ENCODE results near the gene ME1. TPM values are rescaled to one million over a fixed set of nuclear protein-coding genes. Genes with fewer than 3 reads are reported as not detected.

Gene ME1
- total and polyA plus RNA-seq, 8 donors = 5.2 to 31.7 (median 12.7) TPM

- TF ChIP-seq POLR2AphosphoS5 (IDR thresholded peaks at IDR 0.05) (no peak), EP300 (IDR thresholded peaks at IDR 0.05) (no peak), POLR2A (IDR thresholded peaks at IDR 0.05) (no peak), CTCF (IDR thresholded peaks at IDR 0.05) (no peak)
- 89 to 100% (median 98%) methylated on average over 2 of the region's 2 CpGs for WGBS, 5 donors
- no peak for DNase-seq
- Histone ChIP-seq H3K27ac (no peak overlapping the region), H3K9me3 (no peaks in the 10 kb centered on the region), H3K4me3 (no peak overlapping the region), H3K4me1 (peaks cover 0 to 10% (median 3%) of the 10 kb centered on the region in 4 donors), H3K36me3 (peaks cover 33 to 91% (median 79%) of the 10 kb centered on the region in 4 donors), H3K27me3 (no peaks in the 10 kb centered on the region)
- intact Hi-C loops (cut with DNase I; ENCODE audit: low total_unique reads) = loop anchor here (10.0 kb wide), 1 partner anchor 110 kb away; no protein-coding TSS in a partner anchor
Observed at GRCh38 chr6:83185096-83185495, 245.8 kb downstream of the ME1 start.

GRCh38 chr6:83183082-83183828 is 247.6 kb downstream of the ME1 start:
- Histone ChIP-seq H3K36me3 (peaks cover 33 to 100% (median 86%) of the 10 kb centered on the region in 4 donors), H3K27ac (no peak overlapping the region), H3K4me1 (peaks cover 0 to under 1% (median 0%) of the 10 kb centered on the region in 4 donors), H3K27me3 (no peaks in the 10 kb centered on the region), H3K9me3 (no peaks in the 10 kb centered on the region), H3K4me3 (no peak overlapping the region)
- no peak for DNase-seq
- 68 to 81% (median 76%) methylated on average over 9 of the region's 9 CpGs for WGBS, 5 donors
- intact Hi-C loops (cut with DNase I; ENCODE audit: low total_unique reads) = loop anchor here (10.0 kb wide), 1 partner anchor 108 kb away; no protein-coding TSS in a partner anchor
- TF ChIP-seq EP300 (IDR thresholded peaks at IDR 0.05) (no peak), POLR2AphosphoS5 (IDR thresholded peaks at IDR 0.05) (no peak), POLR2A (IDR thresholded peaks at IDR 0.05) (no peak), CTCF (IDR thresholded peaks at IDR 0.05) (no peak)

DNA sequence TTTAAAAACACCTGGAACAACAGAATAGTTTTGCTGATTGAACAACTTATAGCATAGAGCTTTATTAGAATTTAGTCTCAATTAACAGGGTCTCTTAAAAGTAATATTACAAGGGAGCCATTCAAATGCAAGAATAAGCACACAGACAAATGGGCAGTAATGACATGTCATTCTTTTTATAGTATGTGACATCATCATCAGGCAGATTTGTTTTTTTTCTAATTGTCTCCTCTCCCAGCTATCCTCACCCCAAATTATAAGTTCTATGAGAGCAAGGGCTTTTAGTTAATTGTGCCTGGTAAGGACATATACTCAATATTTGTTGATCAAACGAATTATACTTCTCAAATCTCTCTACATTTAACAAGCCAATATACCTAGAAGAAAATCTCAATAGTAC is 248.7 kb downstream of the ME1 start:
- intact Hi-C loops (cut with DNase I; ENCODE audit: low total_unique reads) = loop anchor here (10.0 kb wide), 1 partner anchor 107 kb away; no protein-coding TSS in a partner anchor
- no peak for DNase-seq
- TF ChIP-seq EP300 (IDR thresholded peaks at IDR 0.05) = no peak
- TF ChIP-seq POLR2AphosphoS5 (IDR thresholded peaks at IDR 0.05) = no peak
- TF ChIP-seq CTCF (IDR thresholded peaks at IDR 0.05) = no peak
- no peak for TF ChIP-seq POLR2A (IDR thresholded peaks at IDR 0.05)
- Histone ChIP-seq H3K27me3 (no peaks in the 10 kb centered on the region), H3K9me3 (no peaks in the 10 kb centered on the region), H3K4me3 (no peak overlapping the region), H3K4me1 (no peaks in the 10 kb centered on the region), H3K36me3 (peaks cover 30 to 100% (median 90%) of the 10 kb centered on the region in 4 donors), H3K27ac (no peak overlapping the region)
- 44 to 81% (median 58%) methylated on average over 1 of the region's 1 CpG for WGBS, 5 donors

DNA sequence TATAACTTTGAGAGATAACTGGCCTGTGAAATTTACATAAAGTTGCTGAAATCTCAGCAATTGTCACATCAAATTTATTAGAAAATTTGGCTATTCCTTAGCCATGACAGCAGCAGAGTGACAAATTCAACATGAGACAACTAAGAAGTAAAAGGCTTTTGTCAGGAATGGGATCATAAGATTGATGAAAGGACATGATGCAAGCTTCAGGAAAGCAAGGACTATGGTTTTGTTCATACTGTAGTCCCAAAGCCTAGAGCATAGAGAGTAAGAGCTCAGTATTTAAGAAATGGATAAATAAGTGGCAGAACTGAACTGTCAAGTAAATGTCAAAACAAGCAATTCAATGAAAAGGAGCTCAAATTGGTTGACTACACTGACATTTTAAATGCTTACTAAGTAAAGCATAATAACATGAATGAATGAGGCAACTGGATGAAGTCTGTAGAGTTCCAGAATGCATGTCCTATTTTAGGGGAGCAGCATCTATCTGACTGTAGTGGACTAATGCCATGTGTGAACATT is 250.4 kb downstream of the ME1 start:
- TF ChIP-seq CTCF (IDR thresholded peaks at IDR 0.05) = no peak
- no peak for TF ChIP-seq POLR2A (IDR thresholded peaks at IDR 0.05)
- TF ChIP-seq POLR2AphosphoS5 (IDR thresholded peaks at IDR 0.05) = no peak
- no peak for TF ChIP-seq EP300 (IDR thresholded peaks at IDR 0.05)
- intact Hi-C loops (cut with DNase I; ENCODE audit: low total_unique reads) = loop anchor here (10.0 kb wide), 1 partner anchor 106 kb away; no protein-coding TSS in a partner anchor
- H3K27ac ChIP-seq = no peak overlapping the region
- H3K4me1 ChIP-seq = no peaks in the 10 kb centered on the region
- no peaks in the 10 kb centered on the region for H3K27me3 ChIP-seq
- H3K36me3 ChIP-seq = peaks cover 26 to 99% (median 91%) of the 10 kb centered on the region in 4 donors
- DNase-seq = no peak
- no peak overlapping the region for H3K4me3 ChIP-seq
- H3K9me3 ChIP-seq = no peaks in the 10 kb centered on the region

Measured in stomach (tissue), 9 donors.